Ovary (tissue), 3 donors: ENCODE results near the gene SP3.

Experiments
- EP300 ChIP-seq: sonication (generic); formaldehyde crosslinking; IDR thresholded peaks from one replicate; pipeline ENCODE4 v1.6.1; 2017; ENCODE audit warnings: antibody characterized with exemption
- POLR2A ChIP-seq: fragments of 450-650 bp; IDR thresholded peaks from one replicate; pipeline ENCODE4 v1.6.1; 2017; ENCODE audit warnings: antibody characterized with exemption, mild to moderate bottlenecking, moderate library complexity
- TF ChIP-seq, protein P1 (sequence below), 3 donors: fragments of 450-650 bp in 2 of 3; fragments of 200-600 bp in 1 of 3; IDR thresholded peaks; one replicate each; pipeline versions ENCODE4 v1.5.1 to v1.8.0; 2016 to 2022; ENCODE audit warnings: antibody characterized with exemption in 3 of 3, mild to moderate bottlenecking in 1 of 3
- donor health status: DM: no; HTN: no; CAD: no.

GRCh38 chr2:173958198-173958846 lies 6.9 kb downstream of the SP3 start:
- TF ChIP-seq, protein P1, sequence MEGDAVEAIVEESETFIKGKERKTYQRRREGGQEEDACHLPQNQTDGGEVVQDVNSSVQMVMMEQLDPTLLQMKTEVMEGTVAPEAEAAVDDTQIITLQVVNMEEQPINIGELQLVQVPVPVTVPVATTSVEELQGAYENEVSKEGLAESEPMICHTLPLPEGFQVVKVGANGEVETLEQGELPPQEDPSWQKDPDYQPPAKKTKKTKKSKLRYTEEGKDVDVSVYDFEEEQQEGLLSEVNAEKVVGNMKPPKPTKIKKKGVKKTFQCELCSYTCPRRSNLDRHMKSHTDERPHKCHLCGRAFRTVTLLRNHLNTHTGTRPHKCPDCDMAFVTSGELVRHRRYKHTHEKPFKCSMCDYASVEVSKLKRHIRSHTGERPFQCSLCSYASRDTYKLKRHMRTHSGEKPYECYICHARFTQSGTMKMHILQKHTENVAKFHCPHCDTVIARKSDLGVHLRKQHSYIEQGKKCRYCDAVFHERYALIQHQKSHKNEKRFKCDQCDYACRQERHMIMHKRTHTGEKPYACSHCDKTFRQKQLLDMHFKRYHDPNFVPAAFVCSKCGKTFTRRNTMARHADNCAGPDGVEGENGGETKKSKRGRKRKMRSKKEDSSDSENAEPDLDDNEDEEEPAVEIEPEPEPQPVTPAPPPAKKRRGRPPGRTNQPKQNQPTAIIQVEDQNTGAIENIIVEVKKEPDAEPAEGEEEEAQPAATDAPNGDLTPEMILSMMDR (IDR thresholded peaks at IDR 0.05) = no peak
- TF ChIP-seq EP300 = no peak
- TF ChIP-seq POLR2A = no peak
